OCI-LY7 (cell line): ENCODE measurements around the gene AGRN. TPM values are rescaled to one million over a fixed set of nuclear protein-coding genes. Genes with fewer than 3 reads are reported as not detected.

Source experiments
- BruUV-seq: library from RNA; stranded (reverse); fragments of 400-500 nt; replicated peaks from 2 replicates; lab custom pipeline; 2021; lab: Mats Ljungman, UMichigan
- CTCF ChIA-PET: fragments of 300-600 bp; sonication (Branson Sonifier 250); formaldehyde crosslinking; loops from one replicate; lab custom pipeline; 2022; ENCODE audit warnings: antibody characterized with exemption; ENCODE audit not compliant: unreplicated experiment; lab: Charles Lee
- POLR2A ChIA-PET: fragments of 300-600 bp; sonication (Branson Sonifier 250); formaldehyde crosslinking; loops from one replicate; lab custom pipeline; 2022; ENCODE audit warnings: antibody characterized with exemption; lab: Charles Lee
- DNase-seq: peaks from one replicate; pipeline ENCODE4 v3.0.0-alpha.2; 2015; ENCODE audit warnings: low spot score
- H2AFZ ChIP-seq: fragments of 200-600 bp; sonication (generic), shearing (Covaris generic); 2 replicates; pipeline ENCODE4 v1.6.1; 2014; ENCODE audit warnings: mild to moderate bottlenecking, antibody characterized with exemption, low read length, moderate library complexity
- H3K27ac ChIP-seq: fragments of 200-600 bp; sonication (generic); 2 replicates; pipeline ENCODE4 v1.5.1; 2014; ENCODE audit warnings: mixed run types, low read depth, mild to moderate bottlenecking, moderate library complexity, low read length, inconsistent platforms; ENCODE audit not compliant: poor library complexity, severe bottlenecking
- H3K36me3 ChIP-seq: fragments of 200-600 bp; sonication (generic); 2 replicates; pipeline ENCODE4 v1.6.1; 2014; ENCODE audit warnings: mild to moderate bottlenecking, antibody characterized with exemption, low read length, moderate library complexity, mixed read lengths; ENCODE audit not compliant: insufficient read depth
- H3K4me1 ChIP-seq: fragments of 200-600 bp; sonication (generic); 2 replicates; pipeline ENCODE4 v1.5.1; 2014; ENCODE audit warnings: mild to moderate bottlenecking, low read length; ENCODE audit not compliant: insufficient read depth, poor library complexity, severe bottlenecking
- H3K4me2 ChIP-seq: fragments of 200-600 bp; sonication (generic); 2 replicates; pipeline ENCODE4 v1.6.1; 2014; ENCODE audit warnings: mild to moderate bottlenecking, low read length
- H3K4me3 ChIP-seq: fragments of 200-600 bp; sonication (generic); 2 replicates; pipeline ENCODE4 v1.5.1; 2014; ENCODE audit warnings: mild to moderate bottlenecking, low read depth, low read length; ENCODE audit not compliant: poor library complexity, severe bottlenecking
- H3K79me2 ChIP-seq: fragments of 200-600 bp; sonication (generic); 2 replicates; pipeline ENCODE4 v1.6.1; 2016; ENCODE audit warnings: low read depth, mild to moderate bottlenecking, low read length, moderate library complexity, mixed read lengths; ENCODE audit not compliant: insufficient read depth
- H3K9me2 ChIP-seq: fragments of 200-600 bp; sonication (generic); 2 replicates; pipeline ENCODE4 v1.6.1; 2016; ENCODE audit warnings: mild to moderate bottlenecking, low read length, mixed read lengths; ENCODE audit not compliant: insufficient read depth
- H3K9me3 ChIP-seq: fragments of 200-600 bp; sonication (generic); 2 replicates; pipeline ENCODE4 v1.6.1; 2014; ENCODE audit warnings: mild to moderate bottlenecking, mixed run types, low read length, mixed read lengths
- H4K20me1 ChIP-seq: fragments of 200-600 bp; sonication (generic); 2 replicates; pipeline ENCODE4 v1.6.1; 2014; ENCODE audit warnings: mild to moderate bottlenecking, antibody characterized with exemption, low read length, moderate library complexity, mixed read lengths; ENCODE audit not compliant: insufficient read depth
- CTCF ChIP-seq: fragments of 200-600 bp; sonication (generic); conservative IDR thresholded peaks from 2 replicates; pipeline ENCODE4 v1.5.1; 2014; ENCODE audit warnings: mild to moderate bottlenecking, antibody characterized with exemption, low read length, moderate library complexity, mixed read lengths
- EZH2phosphoT487 ChIP-seq: fragments of 200-600 bp; sonication (generic); IDR thresholded peaks from 2 replicates; pipeline ENCODE4 v1.6.1; 2018; ENCODE audit warnings: low read depth, borderline replicate concordance, mild to moderate bottlenecking, mixed run types, antibody characterized with exemption, low read length, moderate library complexity, mixed read lengths
- intact Hi-C: fragments of 100-400 bp; cut with micrococcal nuclease; formaldehyde crosslinking; loops from one replicate; pipeline ENCODE4 v1.10.0; 2022; ENCODE audit not compliant: unreplicated experiment
- total RNA-seq, 2 experiments: library from RNA; depleted of rRNA in 1 of 2; stranded (reverse); fragments of >200 nt in 1 of 2; shearing (Covaris generic) in 1 of 2; gene quantifications; 2 replicates each; pipeline ENCODE4 v1.2.3, GENCODE V29; 2014 to 2022

Gene AGRN
- total RNA-seq, 2 experiments from 2014 or later, result 2.7 to 9.1 TPM

DNA sequence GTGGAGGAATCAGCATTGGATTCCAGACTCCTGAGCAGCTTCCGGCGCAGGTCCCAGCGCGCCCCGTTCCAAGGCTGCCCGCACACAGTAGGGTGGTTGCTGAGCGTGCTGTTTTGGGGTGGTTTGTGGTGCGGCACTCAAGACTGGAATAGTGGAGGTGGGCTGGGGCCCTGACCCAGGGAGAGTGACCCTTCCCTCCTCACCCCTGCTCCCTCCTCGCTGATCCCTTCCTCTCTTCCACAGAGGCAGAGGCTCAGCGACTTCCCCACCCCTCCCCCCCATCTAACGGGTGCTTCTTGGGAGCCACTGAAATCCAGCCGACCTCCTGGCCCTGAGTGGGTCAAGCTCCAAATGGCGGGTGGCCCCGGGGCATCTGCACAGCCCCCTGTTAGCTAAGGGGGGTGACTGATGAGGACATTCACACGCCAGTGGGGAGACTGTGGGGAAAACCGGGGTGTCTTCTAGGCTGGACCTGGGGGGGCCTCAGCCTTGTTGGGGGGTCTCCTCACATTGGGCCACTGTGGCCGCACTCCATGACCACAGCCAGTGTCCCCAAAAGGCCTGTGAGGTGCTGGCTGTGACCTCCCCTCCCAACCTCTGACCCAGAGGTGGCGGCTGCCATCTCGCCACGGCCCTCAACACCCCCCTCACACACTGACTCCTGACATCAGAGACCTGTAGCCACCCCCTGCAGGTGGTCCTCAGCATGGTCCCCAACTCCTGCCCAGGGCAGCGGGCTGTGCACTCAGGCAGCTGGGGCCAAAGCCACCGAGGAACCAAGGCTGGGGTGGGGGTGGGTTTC, 16.1 kb upstream of the AGRN start:
- no peak overlapping the region for H3K4me2 ChIP-seq
- no peak for TF ChIP-seq CTCF
- TF ChIP-seq EZH2phosphoT487, result no peak
- H2AFZ ChIP-seq, result no peak overlapping the region
- no peaks in the 10 kb centered on the region for H3K9me2 ChIP-seq
- intact Hi-C loops, result no loop called here
- no peak overlapping the region for H3K4me3 ChIP-seq
- DNase-seq, result no peak
- no peaks in the 10 kb centered on the region for H3K36me3 ChIP-seq
- H3K79me2 ChIP-seq, result no peaks in the 10 kb centered on the region
- CTCF ChIA-PET, result no interaction called here
- no TSS peak for BruUV-seq
- no peaks in the 10 kb centered on the region for H3K9me3 ChIP-seq
- no peaks in the 10 kb centered on the region for H3K4me1 ChIP-seq
- POLR2A ChIA-PET, result no interaction called here
- no peaks in the 10 kb centered on the region for H4K20me1 ChIP-seq
- no peak overlapping the region for H3K27ac ChIP-seq

GRCh38 chr1:1004420-1004779, 15.5 kb upstream of the AGRN start:
- intact Hi-C loops, result no loop called here
- H3K9me3 ChIP-seq, result no peaks in the 10 kb centered on the region
- no peak overlapping the region for H2AFZ ChIP-seq
- H3K9me2 ChIP-seq, result no peaks in the 10 kb centered on the region
- no peak for TF ChIP-seq CTCF
- TF ChIP-seq EZH2phosphoT487, result no peak
- ChIA-PET CTCF (no interaction called here), POLR2A (no interaction called here)
- no TSS peak for BruUV-seq
- H3K36me3 ChIP-seq, result no peaks in the 10 kb centered on the region
- no peak overlapping the region for H3K4me3 ChIP-seq
- no peaks in the 10 kb centered on the region for H4K20me1 ChIP-seq
- no peak overlapping the region for H3K27ac ChIP-seq
- H3K4me1 ChIP-seq, result no peaks in the 10 kb centered on the region
- no peak overlapping the region for H3K4me2 ChIP-seq
- DNase-seq, result no peak
- H3K79me2 ChIP-seq, result no peaks in the 10 kb centered on the region
